IPS DF 4.7 (cell line): Measurements from ENCODE around the gene PHYHD1.

Experiments used
- DNase-seq: peaks from one replicate; pipeline ENCODE4 v3.0.0-alpha.2; 2013; ENCODE audit warnings: low spot score; ENCODE audit errors: extremely low read depth

The PHYHD1 gene

DNA sequence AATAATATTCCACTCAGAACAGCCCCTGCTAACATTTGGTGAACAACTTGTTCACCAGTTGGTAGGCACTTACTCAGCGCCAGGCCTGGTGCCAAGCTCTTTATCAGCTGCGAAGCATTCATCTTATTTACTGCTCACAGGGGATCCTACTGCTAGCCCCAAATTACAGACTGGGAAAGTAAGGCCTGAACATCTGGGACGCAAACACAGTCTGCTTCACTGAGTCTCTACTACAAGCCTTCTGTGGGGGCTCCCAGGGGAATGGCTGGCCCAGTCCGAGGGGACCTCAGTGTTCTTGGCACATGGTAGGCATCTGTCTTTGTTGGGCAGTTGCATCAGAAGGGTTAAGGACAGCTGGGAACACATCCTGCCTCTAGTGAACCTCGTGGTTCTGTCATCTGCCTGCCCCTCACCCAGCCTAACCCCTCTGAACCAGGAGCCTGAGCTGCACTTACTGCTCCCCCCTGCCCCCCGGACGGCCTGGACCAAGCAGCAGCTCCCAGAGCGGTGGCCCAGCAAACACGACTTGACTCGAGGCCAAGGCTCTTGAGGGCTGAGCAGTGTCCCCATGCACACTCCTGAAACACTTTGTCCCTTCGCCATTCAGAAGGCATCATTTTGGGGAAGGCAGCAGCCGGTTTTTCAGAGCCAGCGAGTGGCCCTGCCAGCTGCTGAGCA is at the start of gene PHYHD1:
Gene PHYHD1, plus strand, starts transcription at position 602 of the 678 bp plus-strand sequence. CDS start 1,342 bp downstream, outside the sequence.
- no peak for DNase-seq

- no peak for DNase-seq
Observed at GRCh38 chr9:128877852-128878251, 42.9 kb upstream of the PHYHD1 start.

DNA sequence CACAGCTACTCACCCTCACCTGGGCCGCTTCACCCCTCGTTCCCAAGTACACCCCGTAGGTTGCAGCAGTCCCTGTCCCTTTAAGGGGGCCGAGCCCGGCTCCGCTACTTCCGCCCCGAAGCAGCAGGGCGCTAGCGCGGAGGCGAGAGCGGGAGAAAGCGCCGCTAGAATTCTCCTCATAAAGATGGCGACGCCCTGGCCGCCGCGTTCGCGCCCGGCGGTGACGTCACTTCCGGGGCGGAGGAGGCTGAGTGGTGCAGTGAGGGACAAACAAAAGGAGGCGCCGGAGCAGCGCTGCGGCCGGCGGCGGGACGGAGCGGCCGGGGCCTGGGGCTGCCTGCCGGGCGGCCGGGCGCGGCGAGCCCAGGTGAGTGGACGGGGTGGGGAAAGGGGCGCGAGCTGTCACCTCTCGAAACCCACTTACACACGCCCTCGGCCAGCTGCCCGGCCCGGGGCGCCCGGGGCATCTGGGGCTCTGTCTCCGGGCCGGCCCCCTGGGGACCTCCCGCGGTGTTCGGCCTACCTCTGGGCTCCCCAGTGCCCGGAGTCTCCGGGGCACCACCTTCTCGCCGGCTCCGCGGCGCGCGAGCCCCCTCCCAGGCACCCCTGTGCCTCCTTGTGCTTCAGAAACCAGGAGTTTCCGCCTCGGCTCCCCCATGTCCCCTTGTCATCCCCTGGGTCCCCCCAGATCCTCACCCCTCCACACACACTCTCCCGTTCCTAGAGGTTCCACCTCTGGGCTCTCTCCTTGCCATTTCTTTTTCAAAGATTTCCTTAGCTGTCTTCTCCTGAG is 38.7 kb upstream of the PHYHD1 start, which contains the start of the genes KYAT1 and LRRC8A:
Gene KYAT1, minus strand, starts transcription at position 67 of the 793 bp plus-strand sequence. CDS start 36,545 bp downstream, outside the sequence.
Gene LRRC8A, plus strand, starts transcription at position 250 of the 793 bp plus-strand sequence. CDS start 25,032 bp downstream, outside the sequence.
- peak; percentile 80 for DNase-seq

- no peak for DNase-seq
Observed at GRCh38 chr9:128882677-128883603, 37.8 kb upstream of the PHYHD1 start.

DNA sequence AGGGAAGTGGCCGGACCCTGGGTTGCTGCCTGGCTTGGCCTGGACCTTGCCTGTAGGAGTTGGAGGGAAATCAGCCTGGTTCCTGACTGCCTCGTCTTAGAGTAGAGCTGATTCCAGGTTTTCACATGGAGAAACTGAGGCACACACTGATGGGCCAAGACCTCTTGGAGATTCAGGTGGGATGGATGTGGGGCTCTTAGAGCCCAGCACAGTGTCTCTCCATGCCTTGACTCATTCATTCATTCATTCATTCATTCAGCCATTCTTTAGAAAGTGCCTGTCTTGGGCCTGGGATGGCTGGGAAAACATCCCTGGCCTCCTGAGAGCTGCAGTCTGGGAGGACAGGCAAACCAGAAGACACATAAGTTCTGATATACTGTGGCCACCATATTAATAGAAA is 36.6 kb upstream of the PHYHD1 start:
- DNase-seq = no peak

- no peak for DNase-seq
Observed at GRCh38 chr9:128885376-128885775, 35.4 kb upstream of the PHYHD1 start.

DNA sequence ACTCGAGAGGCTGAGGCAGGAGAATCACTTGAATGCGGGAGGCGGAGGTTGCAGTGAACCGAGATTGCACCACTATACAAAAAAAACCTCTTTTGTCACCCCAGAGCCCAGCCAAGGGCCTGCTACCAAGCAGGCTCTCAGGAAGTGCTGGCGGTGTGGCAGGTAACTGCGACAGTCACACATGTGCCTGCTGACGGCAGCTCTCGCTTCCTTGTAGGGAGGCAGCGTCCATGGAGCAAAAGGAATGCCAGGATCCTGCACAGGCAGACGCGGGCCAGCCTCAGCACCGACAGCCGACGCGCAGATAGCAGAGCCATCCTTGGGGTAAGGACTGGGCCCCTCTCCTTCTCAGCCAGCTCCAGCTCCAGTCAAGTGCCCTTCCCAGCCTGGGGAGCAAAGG is 35.0 kb upstream of the PHYHD1 start:
- DNase-seq = no peak

DNA sequence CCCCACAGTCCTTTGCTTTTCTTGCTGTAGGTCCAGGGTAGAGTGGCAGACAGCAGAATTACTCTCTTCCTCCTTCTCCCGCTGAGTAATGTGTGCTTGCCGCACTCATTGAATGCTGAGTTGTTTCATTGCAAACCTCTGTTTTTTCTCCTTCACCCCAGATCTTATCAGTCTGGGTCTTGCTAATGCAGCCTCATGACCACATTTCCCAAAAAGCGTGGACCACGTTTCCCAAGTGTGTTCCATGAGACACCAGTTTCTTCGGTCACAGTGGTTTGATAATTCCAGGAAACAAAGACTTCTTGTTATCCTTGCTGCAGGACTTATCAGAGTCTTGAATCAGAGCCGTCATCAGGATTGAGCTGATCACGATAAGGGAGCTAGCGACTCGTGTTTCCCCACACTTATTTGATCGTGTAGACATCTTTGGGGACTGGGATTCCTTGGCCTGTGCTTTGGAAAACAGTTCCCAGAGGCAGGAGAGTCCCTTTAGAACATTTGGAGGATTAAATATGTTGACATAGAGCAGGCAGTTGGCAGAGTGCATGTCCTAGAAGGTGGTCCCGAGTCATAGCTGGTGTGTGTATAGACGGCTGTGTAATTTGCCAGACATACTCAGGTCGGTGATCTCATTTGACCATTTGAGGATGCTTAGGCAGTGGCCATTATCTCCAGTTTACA is 34.4 kb upstream of the PHYHD1 start:
- DNase-seq = no peak

DNA sequence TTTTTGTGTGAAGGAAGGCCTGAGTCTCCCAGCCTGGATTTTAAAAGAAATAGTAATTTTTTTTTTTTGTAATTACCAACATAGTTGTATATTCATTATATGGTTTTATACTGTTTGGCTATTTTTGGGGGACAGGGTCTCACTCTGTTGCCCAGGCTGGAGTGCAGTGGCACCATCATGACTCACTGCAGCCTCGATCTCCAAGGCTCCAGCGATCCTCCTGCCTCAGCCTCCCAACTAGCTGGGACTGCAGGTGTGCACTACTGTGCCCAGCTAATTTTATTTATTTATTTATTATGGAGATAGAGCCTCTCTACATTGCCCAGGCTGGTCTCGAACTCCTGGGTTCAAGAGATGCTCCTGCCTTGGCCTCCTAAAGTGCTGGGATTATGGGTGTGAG is 33.7 kb upstream of the PHYHD1 start:
- DNase-seq = no peak

DNA sequence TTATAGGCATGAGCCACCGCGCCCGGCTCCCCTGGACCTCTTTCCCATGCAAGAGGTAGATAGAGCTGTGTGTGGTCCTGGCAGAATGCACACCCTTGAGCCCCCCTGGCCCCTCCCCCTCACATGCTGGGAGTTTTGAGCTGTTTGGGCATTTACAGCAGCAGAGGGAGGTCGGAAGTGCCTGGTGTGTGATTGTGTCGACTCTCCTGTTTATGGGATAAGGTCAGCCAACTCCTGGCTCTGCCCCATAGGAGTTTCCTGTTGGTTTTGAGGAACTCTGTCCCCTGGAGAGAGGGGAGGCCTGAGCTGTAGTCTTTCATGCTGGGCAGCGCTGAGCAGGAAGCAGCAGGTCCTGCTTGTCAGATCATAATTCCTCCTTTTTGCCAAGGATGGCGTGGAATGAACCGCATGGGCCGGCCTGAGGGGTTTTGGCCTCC is 32.9 kb upstream of the PHYHD1 start:
- no peak for DNase-seq

DNA sequence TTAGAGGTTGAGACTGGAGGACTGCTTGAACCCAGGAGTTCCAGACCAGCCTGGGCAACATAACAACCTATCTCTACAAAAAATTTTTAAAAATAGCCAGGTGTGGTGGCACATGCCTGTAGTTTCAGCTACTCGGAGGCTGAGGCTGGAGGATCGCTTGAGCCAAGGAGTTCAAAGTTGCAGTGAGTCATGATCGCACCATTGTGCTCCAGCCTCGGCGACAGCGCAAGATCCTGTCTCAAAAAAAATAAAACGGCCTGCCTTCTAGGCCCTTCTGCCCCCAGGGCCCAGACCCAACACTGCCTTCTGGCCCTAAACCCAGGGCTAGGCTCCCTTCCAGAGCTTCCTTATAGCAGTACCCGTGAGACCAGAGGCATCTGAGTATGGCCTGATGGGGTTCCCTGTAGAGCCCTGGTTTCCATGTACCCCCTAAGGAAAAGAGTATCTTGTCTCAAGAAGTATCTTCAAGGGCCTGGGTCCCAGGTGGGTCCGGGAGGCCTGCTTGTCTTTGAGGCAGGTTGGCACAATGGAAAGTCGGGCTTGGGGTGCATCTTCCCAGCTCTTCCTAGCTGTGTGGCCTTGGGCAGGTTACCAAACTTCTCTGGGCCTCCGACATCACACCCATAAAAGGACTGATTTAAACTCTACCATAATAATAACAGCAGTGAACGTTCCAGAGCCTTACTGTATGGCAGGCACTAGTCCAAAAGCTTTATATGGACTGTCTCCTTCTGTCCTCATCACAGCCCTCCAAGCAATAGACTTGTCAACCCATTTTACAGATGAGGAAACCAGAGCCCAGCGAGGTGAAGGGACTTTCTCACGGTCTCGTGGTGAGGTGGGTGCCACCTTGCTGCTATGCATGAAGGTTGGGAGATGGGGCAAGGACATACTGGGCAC is 29.2 kb upstream of the PHYHD1 start:
- DNase-seq = no peak

- no peak for DNase-seq
Observed at GRCh38 chr9:128892221-128892921, 28.4 kb upstream of the PHYHD1 start.

DNA sequence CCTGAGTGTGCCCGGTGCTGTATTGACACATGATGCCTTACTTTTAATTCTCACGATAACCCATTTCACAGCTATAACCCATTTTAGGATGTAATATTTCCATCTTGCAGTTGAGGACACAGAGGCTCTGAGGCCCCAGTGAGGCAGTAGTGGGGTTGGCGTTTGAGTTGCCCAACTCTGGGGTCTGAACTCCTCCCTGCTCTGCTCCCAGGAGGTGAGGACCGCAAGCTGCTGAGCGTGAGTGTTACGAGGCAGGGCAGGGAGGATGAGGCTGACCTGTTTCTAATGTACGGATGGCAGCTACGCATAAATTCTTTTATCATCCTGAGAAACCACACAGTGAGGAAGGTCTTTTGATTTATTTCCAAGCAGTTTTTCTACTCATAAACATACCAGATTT is 27.4 kb upstream of the PHYHD1 start:
- no peak for DNase-seq

- no peak for DNase-seq
Observed at GRCh38 chr9:128894764-128895163, 26.0 kb upstream of the PHYHD1 start.

DNA sequence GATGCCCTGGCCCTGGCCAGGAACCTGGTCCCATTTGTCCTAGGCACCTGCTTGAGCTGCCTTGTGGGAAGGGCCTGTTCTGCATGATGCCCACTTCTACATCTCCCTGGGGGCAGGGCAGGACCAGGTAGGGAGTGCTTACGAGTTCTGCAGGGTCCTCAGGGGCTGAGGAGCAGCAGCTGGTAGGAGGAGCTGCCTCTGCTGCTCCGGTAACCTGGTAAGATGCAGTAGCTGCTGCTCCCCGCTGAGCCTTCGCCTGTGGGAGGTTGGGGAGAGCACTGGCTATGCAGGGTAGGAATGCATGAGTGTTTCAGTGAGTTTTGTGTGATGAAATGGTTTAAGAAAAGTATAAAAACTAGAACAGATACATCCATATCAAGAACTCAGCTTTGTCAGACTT is 25.2 kb upstream of the PHYHD1 start:
- DNase-seq = no peak

DNA sequence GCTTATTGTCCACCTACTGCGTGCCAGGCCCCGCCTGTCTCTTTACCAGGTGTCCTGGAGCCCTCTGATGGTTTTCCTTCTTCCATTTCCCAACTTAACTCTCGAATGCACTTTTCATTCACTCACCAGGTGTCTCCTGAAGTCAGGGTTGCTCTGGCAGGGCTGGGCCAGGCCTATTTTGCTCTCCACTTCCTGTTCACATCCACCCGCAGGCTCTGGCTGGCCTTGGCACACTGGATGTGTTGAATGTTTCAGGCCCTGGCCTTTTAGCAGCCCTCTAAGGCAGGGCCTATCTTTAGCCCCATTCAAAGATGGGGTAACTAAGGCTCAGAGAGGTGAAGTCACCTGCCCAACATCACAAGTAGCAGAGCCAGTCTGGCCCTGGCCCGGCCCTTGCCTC is 22.4 kb upstream of the PHYHD1 start:
- DNase-seq = no peak

GRCh38 chr9:128898845-128899565 is 21.8 kb upstream of the PHYHD1 start:
- no peak for DNase-seq

- no peak for DNase-seq
Observed at GRCh38 chr9:128899566-128900322, 21.0 kb upstream of the PHYHD1 start.
